Neural crest cell (in vitro differentiated cells): ENCODE data around the gene VRK1. TPM values are rescaled to one million over a fixed set of nuclear protein-coding genes. Genes with fewer than 3 reads are reported as not detected.
A peak's percentile ranks its signal among the peaks of the same experiment; 100 is the strongest.

ENCODE experiments used
- DNase-seq: peaks from one replicate; pipeline ENCODE4 v3.0.0; 2021; ENCODE audit warnings: low read depth, mixed read lengths, low spot score
- H3K27ac Mint-ChIP-seq: one replicate; pipeline ENCODE4 v1.8.0; 2021; ENCODE audit warnings: mild to moderate bottlenecking, mixed read lengths; ENCODE audit not compliant: unreplicated experiment
- H3K27me3 Mint-ChIP-seq: 2 replicates; pipeline ENCODE4 v1.8.0; 2021; ENCODE audit warnings: low read depth, mild to moderate bottlenecking, mixed read lengths
- H3K36me3 Mint-ChIP-seq: 2 replicates; pipeline ENCODE4 v1.8.0; 2021; ENCODE audit warnings: low read depth, mild to moderate bottlenecking, mixed read lengths
- H3K4me1 Mint-ChIP-seq: 2 replicates; pipeline ENCODE4 v1.8.0; 2021; ENCODE audit warnings: mixed read lengths
- H3K4me3 Mint-ChIP-seq: one replicate; pipeline ENCODE4 v1.8.0; 2021; ENCODE audit warnings: mild to moderate bottlenecking, mixed read lengths
- H3K9me3 Mint-ChIP-seq: 2 replicates; pipeline ENCODE4 v1.8.0; 2021; ENCODE audit warnings: mixed read lengths
- CTCF ChIP-seq: fragments of 200-600 bp; sonication (generic); conservative IDR thresholded peaks from 2 replicates; pipeline ENCODE4 v1.5.0; 2021; ENCODE audit warnings: antibody characterized with exemption, mild to moderate bottlenecking
- long read RNA-seq: library from polyadenylated mRNA; unstranded; transcript quantifications from one replicate; pipeline ENCODE4 v2.0.0, GENCODE V29; 2020
- total RNA-seq: library from RNA; stranded (reverse); gene quantifications from 2 replicates; pipeline ENCODE4 v1.2.1, GENCODE V29; 2021

VRK1 gene, protein sequence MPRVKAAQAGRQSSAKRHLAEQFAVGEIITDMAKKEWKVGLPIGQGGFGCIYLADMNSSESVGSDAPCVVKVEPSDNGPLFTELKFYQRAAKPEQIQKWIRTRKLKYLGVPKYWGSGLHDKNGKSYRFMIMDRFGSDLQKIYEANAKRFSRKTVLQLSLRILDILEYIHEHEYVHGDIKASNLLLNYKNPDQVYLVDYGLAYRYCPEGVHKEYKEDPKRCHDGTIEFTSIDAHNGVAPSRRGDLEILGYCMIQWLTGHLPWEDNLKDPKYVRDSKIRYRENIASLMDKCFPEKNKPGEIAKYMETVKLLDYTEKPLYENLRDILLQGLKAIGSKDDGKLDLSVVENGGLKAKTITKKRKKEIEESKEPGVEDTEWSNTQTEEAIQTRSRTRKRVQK
- 59.8 and 62.1 TPM in 2 replicates for total RNA-seq
- long read RNA-seq, transcript VRK1-201 (13 exons, 1,745 nt) = major isoform, 143 of 207 reads
- long read RNA-seq, partial matches to known transcripts = 34 of 207 reads
- long read RNA-seq, other reads (novel, unspliced or antisense) = 30 of 207 reads

DNA sequence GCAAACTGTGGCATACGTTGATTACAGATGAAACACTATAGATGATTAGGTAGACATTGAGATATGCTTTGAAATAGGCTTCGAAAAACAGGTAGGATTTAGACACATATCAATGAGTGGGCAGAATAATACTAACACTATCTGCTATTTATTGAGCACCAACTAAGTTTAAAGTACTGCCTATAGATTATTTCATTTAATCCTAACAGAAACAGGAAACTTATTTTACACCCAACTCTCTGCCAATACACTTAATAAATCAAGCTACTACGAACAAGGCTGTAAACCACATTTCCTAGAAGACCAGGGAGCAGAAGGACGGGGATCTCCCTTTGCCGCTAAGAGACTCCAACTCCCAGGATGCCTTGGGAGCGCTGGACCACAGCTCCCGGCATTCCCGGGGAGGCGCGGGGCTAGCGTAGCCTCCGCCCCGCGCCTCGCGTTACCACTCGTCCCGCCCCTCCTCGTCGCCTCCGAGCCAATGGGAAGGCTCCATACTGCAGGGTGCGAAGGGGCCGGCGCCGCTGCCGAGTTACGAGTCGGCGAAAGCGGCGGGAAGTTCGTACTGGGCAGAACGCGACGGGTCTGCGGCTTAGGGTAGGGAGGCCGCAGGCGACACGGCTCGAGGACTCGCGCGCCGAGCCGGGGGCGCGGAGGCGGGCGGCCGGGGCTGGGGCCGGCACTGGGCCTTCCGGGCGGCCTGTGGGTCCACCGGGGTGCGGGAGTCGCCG, at the start of gene VRK1:
TSS of gene VRK1 (plus strand) at position 532 of the 731 bp plus-strand sequence. CDS start 36,090 bp downstream, outside the sequence.
- peak within 1 kb of the TSS; percentile 97 for H3K27ac Mint-ChIP-seq
- no peaks in the 10 kb centered on the region for H3K36me3 Mint-ChIP-seq
- peak within 1 kb of the TSS; percentile 97 for H3K4me3 Mint-ChIP-seq
- DNase-seq = peak; percentile 93
- no peak for TF ChIP-seq CTCF
- peaks cover 29% of the 10 kb centered on the region for H3K4me1 Mint-ChIP-seq
- H3K27me3 Mint-ChIP-seq = no peaks in the 10 kb centered on the region
- H3K9me3 Mint-ChIP-seq = no peaks in the 10 kb centered on the region

GRCh38 chr14:96747608-96748007, 49.6 kb upstream of the VRK1 start:
- peak overlapping the region; percentile 67 for H3K27ac Mint-ChIP-seq
- H3K9me3 Mint-ChIP-seq = no peaks in the 10 kb centered on the region
- no peak overlapping the region for H3K4me3 Mint-ChIP-seq
- peaks cover 7% of the 10 kb centered on the region for H3K27me3 Mint-ChIP-seq
- no peak for DNase-seq
- no peaks in the 10 kb centered on the region for H3K36me3 Mint-ChIP-seq
- peaks cover 9% of the 10 kb centered on the region for H3K4me1 Mint-ChIP-seq
- no peak for TF ChIP-seq CTCF

DNA sequence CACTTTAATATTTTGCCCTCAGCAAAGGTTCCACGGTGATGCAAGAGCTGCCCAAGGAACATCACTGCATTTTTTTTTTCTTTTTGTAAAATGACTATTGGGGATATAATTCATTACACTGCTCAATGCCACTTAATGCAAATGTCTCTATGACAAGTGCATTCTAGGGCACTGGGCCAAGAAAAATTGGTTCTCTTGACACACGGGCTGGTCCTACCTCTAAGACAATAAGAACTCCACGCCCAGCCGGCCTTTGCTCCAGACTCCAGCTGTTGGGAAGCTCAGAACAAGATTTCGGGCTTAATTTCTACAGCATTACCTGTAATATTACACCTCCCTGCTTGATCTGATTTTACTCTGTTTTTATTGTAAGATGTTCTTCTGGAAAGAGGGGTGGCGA, 48.8 kb upstream of the VRK1 start:
- peaks cover 5% of the 10 kb centered on the region for H3K27me3 Mint-ChIP-seq
- no peaks in the 10 kb centered on the region for H3K9me3 Mint-ChIP-seq
- no peak overlapping the region for H3K27ac Mint-ChIP-seq
- TF ChIP-seq CTCF = no peak
- H3K4me1 Mint-ChIP-seq = peaks cover 9% of the 10 kb centered on the region
- DNase-seq = no peak
- H3K36me3 Mint-ChIP-seq = no peaks in the 10 kb centered on the region
- no peak overlapping the region for H3K4me3 Mint-ChIP-seq

DNA sequence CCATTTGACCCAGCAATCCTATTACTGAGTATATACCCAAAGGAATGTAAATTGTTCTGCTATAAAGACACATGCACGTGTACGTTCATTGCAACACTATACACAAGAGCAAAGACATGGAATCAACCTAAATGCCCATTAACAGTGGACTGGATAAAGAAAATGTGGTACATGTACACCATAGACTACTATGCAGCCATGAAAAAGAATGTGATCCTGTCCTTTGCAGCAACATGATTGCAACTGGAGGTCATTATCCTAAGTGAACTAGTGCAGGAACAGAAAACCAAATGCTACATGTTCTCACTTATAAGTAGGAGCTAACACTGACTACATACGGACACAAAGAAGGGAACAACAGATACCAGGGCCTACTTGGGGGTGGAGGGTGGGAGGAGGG, 45.7 kb upstream of the VRK1 start:
- Mint-ChIP-seq H3K27ac (no peak overlapping the region), H3K36me3 (no peaks in the 10 kb centered on the region), H3K9me3 (no peaks in the 10 kb centered on the region), H3K4me3 (no peak overlapping the region), H3K4me1 (peaks cover 35% of the 10 kb centered on the region), H3K27me3 (no peaks in the 10 kb centered on the region)
- DNase-seq = no peak
- TF ChIP-seq CTCF = no peak

DNA sequence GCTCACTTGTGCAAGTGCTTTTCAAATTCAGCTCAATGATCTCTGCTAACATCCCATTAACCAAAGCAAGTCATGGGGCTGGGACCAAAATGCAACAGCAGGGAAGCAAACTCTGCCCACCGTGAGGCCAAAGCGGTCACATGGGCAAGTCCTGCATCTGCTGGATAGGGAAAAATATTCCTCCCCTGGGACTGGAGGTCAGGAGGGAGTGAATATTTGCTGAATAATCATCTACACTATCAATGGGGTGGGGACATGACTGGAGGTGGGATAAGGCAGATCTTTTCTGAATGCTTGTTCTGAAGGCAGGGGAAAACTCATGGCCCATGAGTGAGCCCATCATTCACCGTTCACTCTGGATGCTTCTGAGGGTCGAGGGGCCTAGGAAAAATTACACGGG, 45.1 kb upstream of the VRK1 start:
- no peaks in the 10 kb centered on the region for H3K9me3 Mint-ChIP-seq
- no peaks in the 10 kb centered on the region for H3K27me3 Mint-ChIP-seq
- no peak overlapping the region for H3K27ac Mint-ChIP-seq
- H3K4me1 Mint-ChIP-seq = peaks cover 39% of the 10 kb centered on the region
- no peaks in the 10 kb centered on the region for H3K36me3 Mint-ChIP-seq
- no peak for TF ChIP-seq CTCF
- H3K4me3 Mint-ChIP-seq = no peak overlapping the region
- no peak for DNase-seq
